Smooth muscle cell (in vitro differentiated cells): ENCODE data around the gene USP8. TPM values are rescaled to one million over a fixed set of nuclear protein-coding genes. Genes with fewer than 3 reads are reported as not detected.

ENCODE experiments used
- DNase-seq: peaks from one replicate; lab custom pipeline; 2025; ENCODE audit not compliant: unreplicated experiment; lab: John Stamatoyannopoulos, UW
- H2AFZ ChIP-seq: fragments of 200-600 bp; sonication (generic); 2 replicates; pipeline ENCODE4 v1.6.0; 2016; ENCODE audit warnings: antibody characterized with exemption, low read depth, mild to moderate bottlenecking
- H3F3A ChIP-seq: fragments of 200-600 bp; sonication (generic); 2 replicates; pipeline ENCODE4 v1.6.0; 2017; ENCODE audit warnings: antibody characterized with exemption, low read depth
- H3K27ac ChIP-seq: fragments of 200-600 bp; sonication (generic); 2 replicates; pipeline ENCODE4 v1.5.1; 2016; ENCODE audit warnings: low read depth, mild to moderate bottlenecking
- H3K27me3 ChIP-seq: fragments of 200-600 bp; sonication (generic); 2 replicates; pipeline ENCODE4 v1.6.1; 2016; ENCODE audit warnings: low read depth, mild to moderate bottlenecking
- H3K36me3 ChIP-seq: fragments of 200-600 bp; sonication (generic); 2 replicates; pipeline ENCODE4 v1.5.1; 2016; ENCODE audit warnings: low read depth
- H3K4me1 ChIP-seq: fragments of 200-600 bp; sonication (generic); 2 replicates; pipeline ENCODE4 v1.5.1; 2016; ENCODE audit warnings: low read depth
- H3K4me2 ChIP-seq: fragments of 200-600 bp; sonication (generic); 2 replicates; pipeline ENCODE4 v1.6.0; 2016; ENCODE audit warnings: mild to moderate bottlenecking
- H3K4me3 ChIP-seq: fragments of 200-600 bp; sonication (generic); 2 replicates; pipeline ENCODE4 v1.5.1; 2016; ENCODE audit warnings: mild to moderate bottlenecking
- H3K79me2 ChIP-seq: fragments of 200-600 bp; sonication (generic); 2 replicates; pipeline ENCODE4 v1.6.0; 2016; ENCODE audit warnings: low read depth, mild to moderate bottlenecking
- H3K9ac ChIP-seq: fragments of 200-600 bp; sonication (generic); 2 replicates; pipeline ENCODE4 v1.6.0; 2016; ENCODE audit warnings: low read depth
- H3K9me3 ChIP-seq: fragments of 200-600 bp; sonication (generic); replicated peaks from 2 replicates; pipeline ENCODE4 v1.5.1; 2016; ENCODE audit warnings: low read depth
- H4K20me1 ChIP-seq: fragments of 200-600 bp; sonication (generic); 2 replicates; pipeline ENCODE4 v1.6.0; 2016; ENCODE audit warnings: low read depth
- WGBS: methylation state at CpG from one replicate; pipeline ENCODE4 v1.1.7; 2016; ENCODE audit warnings: low lambda C conversion rate; 5-methylcytosine and 5-hydroxymethylcytosine counted together
- polyA plus RNA-seq: library from polyadenylated mRNA; unstranded; fragments of >200 nt; fragmentation: Nextera tagmentation; extraction: Ambion mirVana; gene quantifications from 2 replicates; pipeline ENCODE4 v1.2.1, GENCODE V29; 2016
- total RNA-seq: library from RNA; depleted of rRNA; stranded (reverse); fragments of >200 nt; gene quantifications from 2 replicates; pipeline ENCODE4 v1.2.3, GENCODE V29; 2014
- TF ChIP-seq, protein P1 (sequence below): fragments of 200-600 bp; sonication (generic); IDR thresholded peaks from 2 replicates; pipeline ENCODE4 v1.5.1; 2017; ENCODE audit warnings: borderline replicate concordance, mild to moderate bottlenecking, antibody characterized with exemption; ENCODE audit not compliant: insufficient read depth, poor library complexity, severe bottlenecking

Gene USP8
- total and polyA plus RNA-seq, 2 experiments from 2014 or later = 46.0 to 50.4 TPM

- Histone ChIP-seq H3K36me3 (peaks cover 8% of the 10 kb centered on the region), H2AFZ (no peak overlapping the region), H3K9ac (no peak overlapping the region), H4K20me1 (no peaks in the 10 kb centered on the region), H3K9me3 (no peaks in the 10 kb centered on the region), H3K4me1 (peaks cover 3% of the 10 kb centered on the region), H3K27ac (no peak overlapping the region), H3K4me3 (no peak overlapping the region), H3K79me2 (no peaks in the 10 kb centered on the region), H3K27me3 (no peaks in the 10 kb centered on the region), H3F3A (no peaks in the 10 kb centered on the region), H3K4me2 (no peak overlapping the region)
- 88% methylated on average over 8 of the region's 8 CpGs for WGBS
- TF ChIP-seq, protein P1, sequence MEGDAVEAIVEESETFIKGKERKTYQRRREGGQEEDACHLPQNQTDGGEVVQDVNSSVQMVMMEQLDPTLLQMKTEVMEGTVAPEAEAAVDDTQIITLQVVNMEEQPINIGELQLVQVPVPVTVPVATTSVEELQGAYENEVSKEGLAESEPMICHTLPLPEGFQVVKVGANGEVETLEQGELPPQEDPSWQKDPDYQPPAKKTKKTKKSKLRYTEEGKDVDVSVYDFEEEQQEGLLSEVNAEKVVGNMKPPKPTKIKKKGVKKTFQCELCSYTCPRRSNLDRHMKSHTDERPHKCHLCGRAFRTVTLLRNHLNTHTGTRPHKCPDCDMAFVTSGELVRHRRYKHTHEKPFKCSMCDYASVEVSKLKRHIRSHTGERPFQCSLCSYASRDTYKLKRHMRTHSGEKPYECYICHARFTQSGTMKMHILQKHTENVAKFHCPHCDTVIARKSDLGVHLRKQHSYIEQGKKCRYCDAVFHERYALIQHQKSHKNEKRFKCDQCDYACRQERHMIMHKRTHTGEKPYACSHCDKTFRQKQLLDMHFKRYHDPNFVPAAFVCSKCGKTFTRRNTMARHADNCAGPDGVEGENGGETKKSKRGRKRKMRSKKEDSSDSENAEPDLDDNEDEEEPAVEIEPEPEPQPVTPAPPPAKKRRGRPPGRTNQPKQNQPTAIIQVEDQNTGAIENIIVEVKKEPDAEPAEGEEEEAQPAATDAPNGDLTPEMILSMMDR = no peak
- DNase-seq = no peak
These were observed 81.9 kb downstream of the USP8 start for GRCh38 chr15:50506121-50506520.

DNA sequence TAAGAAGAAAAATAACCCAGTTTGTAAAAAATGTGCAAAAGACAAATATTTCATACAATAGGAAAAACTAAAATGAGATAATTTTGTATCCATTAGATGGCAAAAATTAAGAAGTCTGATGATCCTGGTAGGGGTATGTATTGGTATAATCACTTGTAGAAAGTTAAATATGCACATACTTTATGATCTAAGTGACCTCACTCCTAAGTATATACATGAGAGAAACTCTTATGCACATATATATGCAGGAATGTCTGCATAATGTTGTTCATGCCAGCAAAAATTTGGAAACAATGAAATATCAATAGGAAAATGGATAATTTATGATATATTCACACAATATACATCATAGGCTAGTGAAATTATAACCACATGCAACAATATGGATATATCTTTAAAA, 88.8 kb downstream of the USP8 start:
- TF ChIP-seq, protein P1 = no peak
- Histone ChIP-seq H3K9ac (no peak overlapping the region), H3F3A (no peaks in the 10 kb centered on the region), H3K9me3 (no peaks in the 10 kb centered on the region), H3K4me1 (no peaks in the 10 kb centered on the region), H2AFZ (no peak overlapping the region), H3K4me3 (no peak overlapping the region), H3K79me2 (no peaks in the 10 kb centered on the region), H3K36me3 (no peaks in the 10 kb centered on the region), H3K4me2 (no peak overlapping the region), H3K27ac (no peak overlapping the region), H3K27me3 (no peaks in the 10 kb centered on the region), H4K20me1 (no peaks in the 10 kb centered on the region)
- no peak for DNase-seq

DNA sequence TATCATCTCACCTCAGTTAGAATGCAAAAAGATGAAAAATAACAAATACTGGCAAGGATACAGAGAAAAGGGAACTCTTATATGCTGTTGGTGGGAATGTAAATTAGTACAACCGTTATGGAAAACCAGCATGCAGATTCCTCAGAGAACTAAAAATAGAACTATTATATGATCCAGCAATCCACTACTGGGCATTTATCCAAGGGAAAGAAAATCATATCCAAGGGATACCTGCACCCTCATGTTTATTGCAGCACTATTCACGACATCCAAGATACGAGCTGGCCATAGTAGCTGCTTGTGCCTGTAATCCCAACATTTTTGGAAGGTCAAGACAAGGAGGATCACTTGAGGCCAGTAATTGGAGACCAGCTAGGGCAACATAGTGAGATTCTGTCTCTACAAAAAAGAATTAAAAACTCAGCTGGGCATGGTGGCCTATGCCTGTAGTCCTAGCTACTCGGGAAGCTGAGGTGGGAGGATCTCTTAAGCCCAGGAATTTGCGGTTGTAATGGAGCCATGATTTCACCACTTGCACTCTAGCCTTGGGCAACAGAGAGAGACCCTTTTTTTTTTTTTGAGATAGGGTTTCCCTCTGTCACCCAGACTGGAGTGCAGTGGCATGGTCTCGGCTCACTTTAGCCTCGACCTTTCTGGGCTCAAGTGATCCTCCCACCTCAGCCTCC, 95.7 kb downstream of the USP8 start:
- Histone ChIP-seq H3K27ac (no peak overlapping the region), H3K4me1 (no peaks in the 10 kb centered on the region), H3K79me2 (no peaks in the 10 kb centered on the region), H4K20me1 (no peaks in the 10 kb centered on the region), H3K4me2 (no peak overlapping the region), H3K27me3 (no peaks in the 10 kb centered on the region), H3K9ac (no peak overlapping the region), H3K4me3 (no peak overlapping the region), H3K9me3 (no peaks in the 10 kb centered on the region), H2AFZ (no peak overlapping the region), H3F3A (no peaks in the 10 kb centered on the region), H3K36me3 (no peaks in the 10 kb centered on the region)
- DNase-seq = no peak
- TF ChIP-seq, protein P1 = no peak
- 92% methylated on average over 7 of the region's 7 CpGs for WGBS

DNA sequence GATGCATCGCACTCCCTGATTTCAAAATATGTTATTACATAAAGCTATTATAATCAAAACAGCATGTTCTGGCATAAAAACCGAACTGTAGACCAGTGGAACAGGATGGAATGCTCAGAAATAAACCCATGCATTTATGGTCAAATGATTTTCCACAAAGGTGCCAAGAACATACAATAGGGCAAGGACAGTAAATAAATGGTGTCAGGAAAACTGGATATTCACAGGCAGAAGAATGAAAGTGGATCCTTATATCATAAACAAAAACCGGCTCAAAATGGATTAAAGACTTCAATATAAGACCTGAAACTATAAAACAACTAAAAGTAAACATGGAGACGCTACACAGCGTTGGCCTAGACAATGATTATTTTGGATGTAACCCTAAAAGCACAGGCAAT, 99.6 kb downstream of the USP8 start:
- WGBS = 82% methylated on average over 5 of the region's 5 CpGs
- no peak overlapping the region for H3K27ac ChIP-seq
- no peak overlapping the region for H3K4me2 ChIP-seq
- no peaks in the 10 kb centered on the region for H3K4me1 ChIP-seq
- H3K9ac ChIP-seq = no peak overlapping the region
- TF ChIP-seq, protein P1 = no peak
- no peaks in the 10 kb centered on the region for H3K79me2 ChIP-seq
- no peaks in the 10 kb centered on the region for H3K27me3 ChIP-seq
- no peak overlapping the region for H3K4me3 ChIP-seq
- no peaks in the 10 kb centered on the region for H3K36me3 ChIP-seq
- no peak for DNase-seq
- H2AFZ ChIP-seq = no peak overlapping the region
- no peaks in the 10 kb centered on the region for H3F3A ChIP-seq
- no peaks in the 10 kb centered on the region for H4K20me1 ChIP-seq
- no peaks in the 10 kb centered on the region for H3K9me3 ChIP-seq
